Middle frontal gyrus (tissue), 1 donor: ENCODE results near the gene ITPR2.
A peak's percentile ranks its signal among the peaks of the same experiment; 100 is the strongest.

Experiments used
- DNase-seq: peaks from one replicate; pipeline ENCODE4 v3.0.0-alpha.2; 2015; ENCODE audit warnings: low spot score; ENCODE audit errors: extremely low spot score

The ITPR2 gene

DNA sequence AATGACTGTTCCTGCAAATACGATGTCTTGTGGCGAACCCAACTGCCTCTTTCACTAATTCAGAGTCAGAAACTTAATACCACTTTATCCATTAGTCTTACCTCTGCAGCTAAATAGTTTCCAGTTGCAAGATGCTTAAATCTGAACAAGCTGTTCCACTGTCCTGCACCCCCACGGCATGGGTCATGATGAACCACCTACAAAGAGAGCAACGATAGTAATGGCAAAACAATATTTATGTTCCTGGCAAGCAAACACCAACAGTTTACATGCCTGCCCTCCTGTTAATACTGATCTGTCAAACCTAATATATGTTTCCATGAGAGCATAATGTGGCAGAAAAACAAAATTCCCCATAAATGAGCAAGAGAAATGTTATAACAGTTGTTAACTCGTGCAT, 121.9 kb downstream of the ITPR2 start:
- DNase-seq, result no peak

DNA sequence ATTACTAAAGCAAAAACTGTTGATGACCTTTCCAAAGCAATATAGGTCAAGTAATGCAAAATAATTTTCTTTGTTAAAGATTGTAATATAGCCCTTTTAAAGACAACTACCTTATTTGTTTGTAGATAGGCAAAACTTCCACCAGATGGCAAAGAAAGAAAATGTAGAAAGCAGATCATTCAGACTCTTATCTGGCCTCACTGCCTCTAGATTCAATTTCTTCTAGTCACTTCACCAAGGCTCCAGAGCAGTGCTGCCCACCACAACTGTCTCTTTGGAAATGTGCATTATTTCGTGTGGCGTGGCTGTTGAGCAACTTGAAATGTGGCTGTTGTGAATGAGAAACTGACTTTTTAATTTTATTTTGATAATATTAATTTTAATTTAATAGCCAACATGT, 127.1 kb downstream of the ITPR2 start:
- no peak for DNase-seq

DNA sequence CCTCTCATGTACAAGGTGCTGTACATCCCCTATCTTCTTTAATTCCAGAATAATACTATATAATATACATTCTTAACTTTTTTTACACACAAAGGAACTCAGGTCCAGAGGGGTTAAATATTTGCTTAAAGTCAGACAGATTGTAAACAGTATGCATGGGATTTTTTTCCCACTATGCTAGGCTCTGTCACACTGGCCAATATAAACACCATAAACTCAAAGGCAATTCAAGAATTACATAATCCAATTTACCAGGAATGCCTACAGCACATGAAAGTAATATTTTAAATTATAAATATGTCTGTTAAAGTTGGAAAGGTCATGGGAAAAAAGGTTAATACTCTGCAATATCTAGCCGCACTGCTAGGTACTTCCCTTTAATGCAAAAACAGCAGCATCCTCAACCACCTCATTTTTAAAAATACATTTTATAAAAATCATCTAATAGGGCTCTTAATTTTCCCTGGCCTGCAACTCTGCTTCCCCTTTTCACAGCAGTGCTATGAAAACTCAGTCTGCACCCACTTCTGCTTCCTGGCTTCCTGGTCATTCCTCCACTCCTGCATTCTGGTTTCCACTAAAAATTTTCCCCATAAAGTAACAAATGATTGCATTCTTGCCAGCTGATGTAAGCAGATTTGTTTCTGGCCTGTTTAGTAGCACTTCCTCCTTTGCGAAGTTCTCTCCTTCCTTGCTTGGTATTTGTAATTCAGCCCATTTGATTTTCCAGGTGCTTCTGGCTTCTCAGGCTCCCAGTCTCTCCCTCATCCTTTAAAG, 128.1 kb downstream of the ITPR2 start:
- no peak for DNase-seq

DNA sequence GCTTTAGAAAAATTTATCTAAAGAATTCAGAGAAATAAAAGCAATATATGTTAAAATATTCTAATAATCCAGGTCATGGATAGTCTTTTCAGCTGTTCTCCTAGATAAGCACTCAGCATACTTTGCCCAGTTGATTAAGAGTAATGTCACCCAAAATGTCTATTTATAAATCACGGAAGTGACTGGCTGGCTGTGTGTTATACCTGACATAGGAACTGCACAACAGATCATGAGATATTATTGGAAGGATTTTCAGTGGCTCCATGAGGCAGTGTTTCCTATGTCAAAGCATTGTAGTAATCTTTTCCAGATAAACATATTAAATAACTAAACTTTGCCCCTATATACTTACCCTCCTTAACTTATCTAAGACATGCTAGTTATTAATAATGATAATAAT, 128.8 kb downstream of the ITPR2 start:
- DNase-seq, result no peak

DNA sequence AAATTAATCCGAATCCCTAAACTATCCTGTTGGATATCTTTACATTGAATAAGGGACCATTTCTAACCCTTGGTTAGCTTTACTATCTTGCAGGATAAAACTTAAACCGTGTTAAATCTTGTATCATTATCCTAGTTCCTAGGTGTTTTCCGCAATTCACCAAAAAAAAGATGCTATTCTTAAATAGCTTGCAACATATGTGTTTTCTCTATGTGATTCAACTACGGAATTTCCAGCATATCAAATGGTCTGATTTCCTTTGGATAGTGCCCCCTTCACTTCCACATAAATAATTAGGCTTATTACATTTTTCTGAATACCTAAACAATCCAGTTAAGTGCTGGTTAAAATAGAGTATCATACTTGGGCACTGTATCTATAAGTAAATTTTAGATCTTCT, 130.3 kb downstream of the ITPR2 start:
- DNase-seq, result no peak

DNA sequence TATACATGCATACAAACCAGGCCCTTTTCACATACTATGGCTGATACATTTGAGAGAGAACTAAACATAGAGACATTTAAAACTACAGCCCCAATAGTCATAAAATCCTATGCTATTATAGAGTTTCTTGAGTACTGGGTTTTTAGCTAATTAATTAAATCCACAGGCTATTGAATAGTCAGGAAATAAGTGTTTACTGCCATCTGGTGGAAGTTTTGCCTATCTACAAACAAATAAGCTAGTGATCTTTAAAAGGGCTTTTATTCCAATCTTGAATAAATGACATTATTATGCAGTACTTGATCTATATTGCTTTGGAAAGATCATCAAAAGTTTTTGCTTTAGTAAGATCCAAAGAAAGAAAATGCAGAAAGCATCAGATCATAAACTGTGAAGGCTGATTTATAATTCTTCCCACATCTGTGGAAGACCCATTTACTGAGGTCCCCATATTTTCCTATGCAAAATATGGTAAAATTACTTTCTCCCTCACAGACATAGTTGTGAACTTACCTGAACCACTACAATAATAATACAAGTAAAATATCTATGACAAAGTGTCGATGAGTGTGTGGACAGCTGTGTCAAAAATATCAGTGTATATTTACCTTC, 131.3 kb downstream of the ITPR2 start:
- peak; percentile 59 for DNase-seq

DNA sequence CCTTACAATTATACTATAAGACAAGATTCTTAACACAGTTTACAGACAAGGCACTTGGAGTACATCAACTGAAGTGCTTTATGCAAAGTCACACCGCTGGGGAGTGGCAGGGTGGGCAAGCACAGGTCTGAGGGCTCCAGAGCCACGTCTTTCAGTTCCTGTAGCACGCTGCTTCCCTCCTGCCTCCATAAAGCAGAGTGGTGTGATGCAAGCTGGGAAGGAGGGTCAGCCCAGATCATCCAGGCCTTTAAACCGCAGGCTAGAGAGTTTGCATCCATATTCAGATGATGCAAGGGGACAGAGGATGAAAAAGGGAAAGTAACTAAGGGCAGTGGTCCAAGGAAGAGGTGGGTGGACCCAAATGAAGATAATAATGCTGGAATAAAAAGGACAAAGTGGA, 132.6 kb downstream of the ITPR2 start:
- DNase-seq, result no peak

DNA sequence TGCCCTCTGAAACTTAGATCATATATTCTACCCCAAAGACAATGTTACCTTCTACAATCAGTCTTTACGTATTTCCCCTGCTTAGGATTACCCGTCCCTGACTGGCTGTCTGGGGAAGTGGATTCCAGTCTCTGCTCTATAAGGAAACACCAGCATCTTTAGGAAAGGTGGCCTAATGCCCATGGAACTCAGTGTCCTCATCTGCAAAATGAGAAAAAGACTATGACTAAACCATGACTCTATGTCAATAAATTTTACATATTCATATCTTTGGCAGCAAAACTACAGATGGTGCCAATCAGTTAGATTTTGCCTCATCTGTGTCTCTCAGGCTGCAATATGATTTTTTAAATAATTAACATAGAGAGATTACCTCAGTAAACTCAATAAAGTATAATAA, 133.8 kb downstream of the ITPR2 start:
- no peak for DNase-seq

DNA sequence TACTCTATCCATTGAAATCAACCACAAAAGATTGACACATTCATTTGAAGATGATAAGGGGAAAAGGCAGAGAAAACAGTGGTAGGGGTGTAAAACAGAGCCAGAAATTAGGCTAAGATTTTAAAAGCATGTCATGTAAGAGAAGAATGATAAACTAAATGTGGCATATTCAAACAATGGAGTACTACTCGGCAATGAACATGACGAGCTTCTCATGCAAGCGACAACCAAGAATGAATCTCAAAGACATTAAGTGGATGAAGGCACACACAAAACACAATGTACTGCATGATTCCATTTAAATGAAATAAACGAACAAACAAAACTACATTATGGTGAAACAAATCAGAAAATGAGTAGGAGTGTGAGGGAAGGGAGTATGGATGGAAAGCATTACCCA, 134.8 kb downstream of the ITPR2 start:
- DNase-seq, result no peak

DNA sequence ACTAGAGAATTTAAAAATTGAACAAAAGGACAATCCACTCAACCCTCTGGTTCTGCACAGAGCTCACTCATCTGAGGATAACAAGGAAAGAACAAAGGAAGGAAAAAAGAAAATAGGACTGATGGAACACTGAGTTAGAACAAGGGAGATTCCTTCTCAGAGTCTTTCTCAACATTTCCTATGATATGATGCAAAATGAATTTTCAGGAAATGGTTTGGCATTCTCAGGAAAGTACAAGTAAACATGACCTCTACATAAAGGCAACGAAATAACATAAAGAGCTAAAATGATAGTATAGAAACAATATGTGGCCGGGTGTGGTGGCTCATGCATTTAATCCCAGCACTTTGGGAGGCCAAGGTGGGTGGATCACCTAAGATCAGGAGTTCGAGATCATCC, 135.8 kb downstream of the ITPR2 start:
- DNase-seq, result no peak

DNA sequence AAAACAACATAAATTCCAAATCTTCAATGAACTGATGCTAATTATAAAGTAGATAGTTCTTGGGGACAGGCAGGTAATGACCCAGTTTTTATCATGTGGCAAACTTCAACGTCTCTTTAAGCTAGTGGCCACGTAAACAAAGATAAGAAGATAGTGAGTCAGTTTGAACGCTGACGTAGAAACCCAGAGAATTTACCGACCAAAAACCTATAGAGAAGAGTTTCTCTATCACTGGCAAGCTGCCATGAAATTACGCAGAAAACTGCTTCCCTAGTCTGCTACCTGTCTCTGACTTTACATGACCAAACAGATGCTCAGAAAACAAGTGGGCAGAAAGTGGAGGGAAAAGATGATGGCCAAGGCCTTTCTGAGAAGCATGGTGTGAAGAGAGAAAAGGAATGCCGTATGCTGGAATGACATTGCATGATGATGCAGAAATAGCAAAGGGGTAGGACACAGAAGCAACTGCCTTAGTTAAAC, 136.3 kb downstream of the ITPR2 start:
- no peak for DNase-seq

DNA sequence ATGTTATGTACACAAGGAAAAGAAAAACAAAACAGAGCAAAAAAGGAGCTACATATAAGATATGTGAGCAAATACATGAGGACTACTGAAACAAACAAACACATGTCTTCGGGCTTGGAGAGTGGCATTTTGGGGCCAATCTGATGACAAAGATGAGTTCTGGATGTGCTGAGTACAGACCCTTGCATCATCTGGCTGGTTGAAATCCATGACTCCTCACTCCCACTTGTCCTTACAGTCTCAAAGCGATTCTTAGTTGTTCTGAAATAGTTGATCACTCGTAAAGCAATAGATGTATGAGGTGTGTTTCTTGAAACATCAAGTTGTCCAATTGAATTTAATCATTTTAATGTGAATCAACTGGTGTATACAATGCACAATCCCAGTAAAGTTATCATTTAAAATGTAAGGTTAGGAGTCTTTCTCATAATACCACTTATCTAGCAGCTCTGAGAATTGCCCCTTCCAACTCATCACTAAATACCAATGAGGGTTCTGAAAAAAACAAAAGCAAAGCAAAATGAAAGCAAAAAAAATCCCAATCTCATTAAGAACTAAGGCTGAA, 136.9 kb downstream of the ITPR2 start:
- no peak for DNase-seq

DNA sequence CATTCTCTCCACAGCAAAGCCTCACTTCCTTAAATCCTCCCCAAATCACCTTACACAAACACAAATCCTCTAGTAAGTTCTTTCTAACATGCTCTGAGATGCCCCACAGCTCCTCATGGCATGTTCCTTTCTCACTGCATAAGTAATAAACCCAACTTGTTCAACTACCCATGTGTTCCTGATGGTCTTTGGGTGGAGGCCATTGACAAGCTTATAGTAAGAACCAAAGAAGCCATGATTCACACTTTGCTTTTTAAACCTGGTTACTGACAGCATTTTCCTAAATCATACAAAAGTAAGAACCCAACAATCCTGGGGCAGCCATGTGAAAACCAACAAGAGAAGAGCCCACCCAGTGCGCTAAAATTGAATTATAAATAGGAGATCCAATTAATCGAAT, 138.6 kb downstream of the ITPR2 start:
- no peak for DNase-seq

DNA sequence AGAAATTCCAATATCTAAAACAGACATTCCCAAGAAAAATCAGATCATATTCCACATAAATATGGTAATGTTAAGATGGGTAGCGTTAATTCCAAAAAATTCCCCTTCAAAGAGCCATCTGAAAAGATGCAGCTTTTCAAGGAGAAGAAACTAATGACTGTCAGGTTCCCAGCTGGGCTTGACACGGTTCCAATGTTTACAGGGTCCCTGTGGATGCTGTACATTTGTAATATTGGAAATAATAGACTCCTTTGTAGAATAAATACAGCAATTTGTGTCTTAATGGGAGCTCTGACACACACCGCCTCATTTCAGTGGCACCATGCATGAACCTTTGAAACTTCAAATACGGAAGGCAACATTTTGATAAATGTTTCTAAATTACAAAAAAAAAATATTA, 140.6 kb downstream of the ITPR2 start:
- DNase-seq, result no peak

DNA sequence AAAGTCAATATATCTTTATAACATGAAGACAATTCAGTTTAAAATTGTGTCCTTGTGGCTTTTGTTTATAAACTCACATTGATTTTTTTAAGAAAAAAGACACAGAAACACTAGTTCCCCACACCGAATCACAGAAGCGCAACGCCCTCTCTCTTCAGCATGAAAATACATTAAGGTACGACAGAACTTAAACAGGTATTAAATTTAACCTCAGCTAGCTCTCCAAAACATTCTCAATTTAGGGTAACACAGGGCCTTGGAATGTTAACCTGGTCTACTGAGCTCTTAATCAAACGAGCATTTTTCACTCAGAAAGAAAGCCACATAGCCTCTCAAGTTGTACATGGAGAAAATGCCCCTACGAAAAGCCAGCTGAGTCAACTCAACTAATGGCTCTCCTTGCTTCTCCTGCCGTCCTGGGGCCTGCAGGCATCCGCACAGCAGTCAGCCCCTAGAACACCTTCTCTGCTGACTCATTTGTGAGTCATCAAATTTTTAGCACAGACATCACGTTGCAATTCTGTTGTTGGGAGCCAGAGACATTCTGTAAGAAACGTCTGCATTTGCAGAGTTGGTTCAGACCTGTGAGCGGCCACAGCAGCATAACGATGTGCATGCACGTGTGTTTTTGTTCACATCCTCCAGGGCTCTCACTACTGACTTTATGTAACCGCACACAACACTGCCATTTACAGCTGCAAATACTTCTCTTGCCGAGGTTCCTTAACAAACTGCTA, 141.6 kb downstream of the ITPR2 start:
- no peak for DNase-seq

DNA sequence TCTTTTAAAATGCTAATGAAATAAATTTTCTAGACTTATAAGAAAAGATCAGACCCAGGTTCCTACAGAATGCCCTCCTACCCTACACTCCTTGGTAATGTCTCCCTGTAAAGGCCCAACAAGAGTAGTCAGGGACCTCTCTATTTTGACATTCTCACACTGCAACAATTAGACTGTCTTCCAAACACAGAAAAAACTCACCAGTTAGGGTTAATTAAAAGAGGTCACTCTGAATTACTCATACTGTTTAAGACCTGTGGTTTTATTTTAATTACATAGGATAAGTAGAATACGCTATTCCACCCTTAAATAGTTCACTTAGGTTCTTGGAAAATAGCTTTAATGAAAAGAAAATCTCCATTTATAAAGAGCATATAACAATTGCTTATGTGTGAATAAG, 142.4 kb downstream of the ITPR2 start:
- no peak for DNase-seq

DNA sequence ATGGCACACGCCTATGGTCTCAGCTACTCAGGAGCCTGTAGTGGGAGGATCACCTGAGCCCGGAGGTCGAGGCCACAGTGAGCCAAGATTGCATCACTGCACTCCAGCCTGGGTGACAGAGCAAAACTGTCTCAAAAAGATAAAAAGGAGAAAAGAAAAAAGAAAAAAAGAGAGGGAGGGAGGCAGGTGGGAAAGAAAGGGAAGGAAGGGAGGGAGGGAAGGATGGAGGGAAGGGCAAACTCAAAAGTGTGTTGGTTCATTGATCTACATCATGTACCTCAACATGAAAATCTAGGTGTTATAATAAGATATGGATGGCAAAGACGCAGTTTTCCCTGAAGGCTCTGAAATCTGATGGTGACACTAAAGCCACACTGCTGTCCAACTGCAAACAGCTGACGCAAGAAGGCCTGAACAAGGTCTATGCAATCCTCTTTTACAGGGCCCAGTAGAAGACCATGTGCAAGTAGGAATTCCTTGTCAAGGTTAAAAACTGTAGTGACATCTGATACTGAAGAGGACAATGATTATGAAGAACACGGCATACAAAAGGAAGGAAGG, 143.6 kb downstream of the ITPR2 start:
- DNase-seq, result no peak

DNA sequence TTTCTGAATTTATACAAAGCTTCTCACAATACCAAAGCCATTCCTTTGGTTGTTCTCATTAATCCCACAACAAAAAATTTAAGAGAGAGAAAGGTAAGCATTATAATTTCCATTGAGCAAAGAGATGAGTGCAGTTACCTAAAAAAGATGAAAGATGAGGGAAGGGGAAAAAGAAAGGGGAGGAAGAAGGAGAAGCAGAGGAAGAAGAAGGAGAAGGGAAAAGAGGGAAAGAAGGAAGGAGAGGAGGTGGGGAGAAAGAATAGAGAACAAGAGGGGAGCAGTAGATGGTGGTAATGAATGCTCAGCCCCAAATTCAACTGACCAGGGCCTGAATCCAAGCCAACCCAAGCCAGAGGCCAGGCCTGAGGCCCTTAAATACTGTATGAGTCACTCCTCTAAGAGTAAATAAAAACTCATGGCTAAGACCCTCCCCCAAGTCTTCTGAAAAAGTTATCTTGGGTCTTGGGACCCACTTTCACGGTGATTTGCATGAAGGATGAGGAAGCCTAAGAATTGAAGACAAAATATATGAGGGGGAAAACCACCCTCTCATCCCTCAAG, 144.6 kb downstream of the ITPR2 start:
- no peak for DNase-seq

DNA sequence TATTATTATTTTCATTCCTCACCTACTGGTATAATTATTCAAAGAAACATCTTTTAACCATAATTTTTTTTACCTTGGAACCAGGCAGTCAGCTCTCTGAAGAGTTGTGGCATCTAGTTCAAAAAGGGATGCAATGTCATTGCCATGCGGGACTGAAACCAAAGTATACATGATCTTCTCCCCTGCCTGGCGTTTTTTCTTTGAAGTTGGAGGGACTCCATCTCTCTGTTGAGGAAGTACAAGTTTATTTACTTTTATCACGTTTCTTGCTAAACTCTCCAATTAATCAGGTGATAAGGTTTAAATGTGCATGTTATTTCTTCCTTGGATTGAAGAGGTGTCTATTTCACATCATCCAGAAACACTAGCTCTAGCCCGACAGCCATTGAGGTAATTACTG, 146.6 kb downstream of the ITPR2 start:
- no peak for DNase-seq

DNA sequence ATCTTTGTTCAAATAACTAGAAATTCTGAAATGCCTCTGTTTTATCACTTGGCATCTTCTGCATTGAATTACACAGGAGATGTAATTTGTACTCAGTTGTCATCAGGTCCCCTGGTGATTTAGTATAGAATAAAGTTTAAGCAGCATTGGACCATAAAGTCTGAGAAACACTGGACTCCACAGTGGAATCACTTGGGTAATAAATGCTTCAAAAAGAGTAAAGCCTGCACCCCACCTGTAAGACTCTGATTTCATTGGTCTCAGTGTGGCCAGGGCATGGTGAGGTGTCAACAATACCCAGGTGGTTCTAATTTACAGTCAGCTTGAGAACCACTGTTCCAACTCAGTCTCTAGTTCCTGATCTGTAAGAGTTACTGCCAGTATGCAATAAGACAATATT, 148.9 kb downstream of the ITPR2 start:
- DNase-seq, result no peak

DNA sequence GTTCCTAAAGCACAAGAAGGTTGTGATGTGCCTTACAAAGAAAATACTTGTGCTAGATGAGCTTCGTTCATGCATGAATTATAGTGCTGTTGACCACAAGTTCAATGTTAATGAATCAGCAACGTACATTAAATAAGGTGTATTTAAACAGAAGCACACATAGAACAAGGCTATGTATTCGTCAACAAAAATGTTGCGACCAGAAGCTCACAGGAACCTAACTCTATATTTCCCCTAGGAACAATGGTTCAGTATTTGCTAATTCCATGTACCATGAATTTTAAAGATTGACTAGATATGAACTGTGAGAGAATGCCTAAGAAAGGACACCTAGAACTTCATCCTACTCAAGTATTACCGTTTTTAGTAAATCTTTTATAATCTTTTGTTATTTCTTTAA, 149.6 kb downstream of the ITPR2 start:
- DNase-seq, result no peak
